Upper lobe of left lung (tissue), 6 donors: Measurements from ENCODE around the gene ANKRD11. TPM values are rescaled to one million over a fixed set of nuclear protein-coding genes. Genes with fewer than 3 reads are reported as not detected.

ENCODE experiments used
- ATAC-seq, 2 donors: fragments of 200-7000 bp; cut with Tn5 transposase; one replicate each; pipeline ENCODE4 v1.9.1; 2022; ENCODE audit warnings: mild to moderate bottlenecking in 2 of 2, moderate library complexity in 2 of 2; ENCODE audit not compliant: low FRiP score in 2 of 2
- DNase-seq, 2 donors: peaks; one replicate each; pipeline ENCODE4 v3.0.0-alpha.2; 2019 to 2020
- H3K27ac ChIP-seq, 4 donors: fragments of 200-600 bp; sonication (generic); one replicate each; pipeline ENCODE4 v1.5.1; 2016 to 2019
- H3K27me3 ChIP-seq, 4 donors: fragments of 200-600 bp; sonication (generic); one replicate each; pipeline ENCODE4 v1.5.1; 2017 to 2019
- H3K36me3 ChIP-seq, 4 donors: fragments of 200-600 bp; sonication (generic); one replicate each; pipeline ENCODE4 v1.5.1; 2016 to 2019
- H3K4me1 ChIP-seq, 4 donors: fragments of 200-600 bp; sonication (generic); one replicate each; pipeline ENCODE4 v1.5.1; 2018 to 2019
- H3K4me3 ChIP-seq, 4 donors: fragments of 200-600 bp; sonication (generic); one replicate each; pipeline ENCODE4 v1.5.1; 2017 to 2019; ENCODE audit warnings: mild to moderate bottlenecking in 2 of 4, moderate library complexity in 1 of 4
- H3K9me3 ChIP-seq, 4 donors: fragments of 200-600 bp; sonication (generic); one replicate each; pipeline ENCODE4 v1.5.1; 2018 to 2019
- EP300 ChIP-seq, 4 donors: sonication (generic); formaldehyde crosslinking; IDR thresholded peaks; one replicate each; pipeline ENCODE4 v1.5.1; 2017; ENCODE audit warnings: antibody characterized with exemption in 4 of 4, control low read depth in 2 of 4
- POLR2A ChIP-seq, 4 donors: fragments of 450-650 bp; IDR thresholded peaks; one replicate each; pipeline ENCODE4 v1.5.1; 2016 to 2017; ENCODE audit warnings: antibody characterized with exemption in 4 of 4, mild to moderate bottlenecking in 2 of 4
- POLR2AphosphoS5 ChIP-seq, 2 donors: sonication (generic); formaldehyde crosslinking; IDR thresholded peaks; one replicate each; pipeline ENCODE4 v1.5.1; 2017; ENCODE audit warnings: antibody characterized with exemption in 2 of 2
- WGBS, 2 donors: methylation state at CpG; one replicate each; pipeline ENCODE4 v1.1.5; 2017 to 2018; 5-methylcytosine and 5-hydroxymethylcytosine counted together
- total RNA-seq, 6 donors: library from RNA; depleted of rRNA in 4 of 6; stranded (reverse); fragments of >200 nt in 4 of 6; gene quantifications; one replicate each; pipeline versions ENCODE4 v1.1.0 to v1.2.1, GENCODE V29; 2016 to 2021
- TF ChIP-seq, protein P1 (sequence below), 6 experiments: fragments of 450-650 bp in 4 of 6; fragments of 200-600 bp in 2 of 6; sonication (generic) in 2 of 6; IDR thresholded peaks; one replicate each; pipeline ENCODE4 v1.5.1; 2016 to 2019; ENCODE audit warnings: antibody characterized with exemption in 6 of 6
- donor health status: DM: no; HTN: no; CAD: no; lungs with moderate emphysema.
- donor health status: DM: no; HTN: yes; CAD: no; lungs with severe emphysema.

Gene ANKRD11
- total RNA-seq, 6 donors from 2014 or later: 92.4 to 313 (median 134) TPM

DNA sequence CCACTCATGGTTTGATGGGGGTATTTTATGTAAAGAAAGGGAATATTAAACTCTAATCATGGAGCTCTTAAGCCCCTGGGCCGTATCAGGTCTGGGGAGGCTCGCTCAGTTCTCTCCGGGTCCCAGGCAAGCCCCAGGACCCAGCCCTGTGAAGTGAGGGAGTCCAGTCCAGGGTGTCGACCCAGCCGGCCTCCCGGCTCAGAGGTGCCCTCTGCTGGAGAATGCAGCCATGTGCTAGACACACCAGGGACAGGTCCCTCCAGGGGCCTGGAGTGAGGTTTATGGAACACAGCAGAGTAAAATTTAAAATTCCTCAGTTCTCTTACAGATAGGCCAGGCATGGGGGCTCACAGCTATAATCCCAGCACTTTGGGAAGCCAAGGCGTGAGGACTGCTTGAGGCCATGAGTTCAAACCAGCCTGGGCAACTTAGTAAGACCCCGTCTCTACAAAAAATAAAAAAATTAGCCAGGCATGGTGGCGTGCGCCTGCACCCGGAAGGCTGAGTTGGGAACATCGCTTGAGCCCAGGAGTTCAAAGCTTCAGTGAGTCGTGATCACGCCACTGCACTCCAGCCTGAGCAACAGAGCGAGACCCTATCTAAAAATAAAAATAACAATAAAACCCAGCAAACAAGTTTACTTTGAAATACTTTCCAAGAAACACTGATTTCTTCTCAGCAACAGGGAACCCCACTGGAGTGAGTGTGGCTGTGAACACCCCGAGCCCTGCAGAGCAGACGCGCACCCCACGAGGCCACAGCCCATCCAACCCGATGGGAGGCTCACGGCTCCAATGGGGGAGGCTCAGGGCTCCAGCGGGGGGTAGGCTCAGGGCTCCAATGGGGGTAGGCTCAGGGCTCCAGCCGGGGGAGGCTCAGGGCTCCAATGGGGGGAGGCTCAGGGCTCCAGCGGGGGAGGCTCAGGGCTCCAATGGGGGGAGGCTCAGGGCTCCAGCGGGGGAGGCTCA, 200.6 kb downstream of the ANKRD11 start:
- peak; percentile 75 to 87 for ATAC-seq
- H3K36me3 ChIP-seq: peaks cover 26 to 58% (median 51%) of the 10 kb centered on the region in 4 donors

DNA sequence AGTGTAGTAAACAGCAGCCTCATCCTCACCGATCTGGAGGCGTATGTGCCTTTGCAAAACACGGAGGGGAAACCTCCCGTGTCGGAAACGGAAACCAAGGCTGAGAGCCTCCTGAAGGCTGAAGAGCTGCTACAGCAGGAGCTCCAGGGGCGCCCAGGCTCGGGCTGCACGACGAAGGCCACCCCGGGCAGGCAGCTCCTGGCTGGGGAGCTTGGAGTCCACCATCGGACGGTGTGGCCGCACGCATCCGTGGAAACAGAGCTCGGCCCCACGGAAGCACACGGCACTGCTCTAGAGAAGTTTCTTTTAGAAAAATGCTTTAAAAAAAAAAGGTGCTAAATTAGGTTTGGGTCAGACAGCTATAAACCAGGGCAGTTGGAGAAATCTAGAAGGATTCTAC, 201.4 kb downstream of the ANKRD11 start:
- WGBS, 2 donors: 90 to 92% methylated on average over 19 of the region's 19 CpGs
- H3K4me1 ChIP-seq: peaks cover 4 to 19% (median 5%) of the 10 kb centered on the region in 4 donors

More for the DNA sequence above, 200.6 kb downstream of the ANKRD11 start:
- no peaks in the 10 kb centered on the region for H3K27me3 ChIP-seq
- TF ChIP-seq, protein P1, sequence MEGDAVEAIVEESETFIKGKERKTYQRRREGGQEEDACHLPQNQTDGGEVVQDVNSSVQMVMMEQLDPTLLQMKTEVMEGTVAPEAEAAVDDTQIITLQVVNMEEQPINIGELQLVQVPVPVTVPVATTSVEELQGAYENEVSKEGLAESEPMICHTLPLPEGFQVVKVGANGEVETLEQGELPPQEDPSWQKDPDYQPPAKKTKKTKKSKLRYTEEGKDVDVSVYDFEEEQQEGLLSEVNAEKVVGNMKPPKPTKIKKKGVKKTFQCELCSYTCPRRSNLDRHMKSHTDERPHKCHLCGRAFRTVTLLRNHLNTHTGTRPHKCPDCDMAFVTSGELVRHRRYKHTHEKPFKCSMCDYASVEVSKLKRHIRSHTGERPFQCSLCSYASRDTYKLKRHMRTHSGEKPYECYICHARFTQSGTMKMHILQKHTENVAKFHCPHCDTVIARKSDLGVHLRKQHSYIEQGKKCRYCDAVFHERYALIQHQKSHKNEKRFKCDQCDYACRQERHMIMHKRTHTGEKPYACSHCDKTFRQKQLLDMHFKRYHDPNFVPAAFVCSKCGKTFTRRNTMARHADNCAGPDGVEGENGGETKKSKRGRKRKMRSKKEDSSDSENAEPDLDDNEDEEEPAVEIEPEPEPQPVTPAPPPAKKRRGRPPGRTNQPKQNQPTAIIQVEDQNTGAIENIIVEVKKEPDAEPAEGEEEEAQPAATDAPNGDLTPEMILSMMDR (IDR thresholded peaks at IDR 0.05): peak; percentile 68 to 82 (median 76)
- TF ChIP-seq POLR2A (IDR thresholded peaks at IDR 0.05): no peak
- H3K27ac ChIP-seq: peak overlapping the region in 1 of 4 donors; percentile 46
- no peaks in the 10 kb centered on the region for H3K9me3 ChIP-seq
- peaks cover 4 to 26% (median 13%) of the 10 kb centered on the region in 4 donors for H3K4me1 ChIP-seq
- peak; percentile 80 to 83 for DNase-seq
- no peak overlapping the region for H3K4me3 ChIP-seq
- WGBS, 2 donors: 71 to 76% methylated on average over 17 to 22 of the region's 25 CpGs

GRCh38 chr16:89288577-89288844, 201.8 kb downstream of the ANKRD11 start:
- whole genome bisulfite sequencing, 2 donors: 98 to 100% methylated on average over 3 to 13 of the region's 13 CpGs
- peaks cover 33 to 70% (median 59%) of the 10 kb centered on the region in 4 donors for H3K36me3 ChIP-seq
- DNase-seq: no peak

More for the DNA sequence above, 201.4 kb downstream of the ANKRD11 start:
- H3K9me3 ChIP-seq: no peaks in the 10 kb centered on the region
- H3K27ac ChIP-seq: peak overlapping the region in 1 of 4 donors; percentile 46
- no peak overlapping the region for H3K4me3 ChIP-seq
- ATAC-seq: no peak
- H3K36me3 ChIP-seq: peaks cover 33 to 66% (median 57%) of the 10 kb centered on the region in 4 donors
- DNase-seq: peak in 1 of 2 donors; percentile 68
- no peaks in the 10 kb centered on the region for H3K27me3 ChIP-seq
- TF ChIP-seq EP300 (IDR thresholded peaks at IDR 0.05): no peak

DNA sequence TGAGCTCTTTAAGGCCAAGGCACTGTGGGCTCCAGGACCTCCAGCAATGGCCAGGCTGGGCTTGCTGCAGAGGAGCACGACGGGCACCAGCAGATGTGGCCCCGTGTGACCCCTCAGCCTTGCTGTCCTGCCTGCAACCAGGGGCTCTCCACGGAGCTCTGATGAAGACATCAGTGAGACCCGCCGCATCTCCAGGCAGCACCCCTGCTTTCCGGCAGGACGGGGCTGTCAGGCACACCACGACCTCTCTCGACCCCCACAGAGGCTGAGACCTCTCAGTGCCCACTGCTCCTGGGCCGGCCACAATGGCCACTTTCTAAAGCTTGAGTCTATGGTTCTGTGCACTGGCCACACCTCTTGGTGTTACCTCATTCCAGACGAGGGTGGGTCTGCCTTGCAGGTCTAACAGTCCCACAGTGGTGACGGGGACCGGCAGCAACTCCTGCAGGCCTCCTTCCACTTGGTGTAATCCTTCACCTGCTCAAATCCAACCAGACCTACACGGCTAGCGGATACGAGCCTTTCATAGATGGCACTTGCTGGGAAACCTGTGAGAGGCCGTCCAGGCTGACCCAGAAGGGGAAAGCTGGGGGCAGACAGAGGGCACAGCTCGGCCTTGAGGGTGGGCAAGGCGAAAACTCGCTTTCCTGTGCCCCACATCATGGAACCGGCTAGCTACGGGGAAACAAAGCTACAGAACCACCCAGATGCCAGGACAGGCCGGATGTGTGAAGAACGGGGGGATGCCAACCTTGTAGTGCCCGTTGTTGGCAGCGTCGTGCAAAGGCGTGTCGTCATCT, 202.4 kb downstream of the ANKRD11 start:
- peaks cover 36 to 76% (median 62%) of the 10 kb centered on the region in 4 donors for H3K36me3 ChIP-seq
- DNase-seq (no peak), ATAC-seq (no peak)

More at GRCh38 chr16:89288577-89288844, 201.8 kb downstream of the ANKRD11 start:
- Histone ChIP-seq H3K4me1 (peaks cover 0 to 14% (median 2%) of the 10 kb centered on the region in 4 donors), H3K27ac (no peak overlapping the region), H3K27me3 (no peaks in the 10 kb centered on the region), H3K4me3 (no peak overlapping the region), H3K9me3 (no peaks in the 10 kb centered on the region)
- TF ChIP-seq POLR2A (IDR thresholded peaks at IDR 0.05): no peak
- no peak for TF ChIP-seq POLR2AphosphoS5 (IDR thresholded peaks at IDR 0.05)
- TF ChIP-seq EP300 (IDR thresholded peaks at IDR 0.05): no peak
- TF ChIP-seq, protein P1 (IDR thresholded peaks at IDR 0.05): no peak
- no peak for ATAC-seq

More for the DNA sequence above, 202.4 kb downstream of the ANKRD11 start:
- Histone ChIP-seq H3K9me3 (no peaks in the 10 kb centered on the region), H3K27me3 (no peaks in the 10 kb centered on the region), H3K4me1 (peaks cover 0 to 14% (median 2%) of the 10 kb centered on the region in 4 donors), H3K4me3 (no peak overlapping the region), H3K27ac (no peak overlapping the region)
- TF ChIP-seq, protein P1 (IDR thresholded peaks at IDR 0.05): no peak
- TF ChIP-seq POLR2A (IDR thresholded peaks at IDR 0.05) (no peak), POLR2AphosphoS5 (IDR thresholded peaks at IDR 0.05) (no peak)
- 92 to 98% methylated on average over 10 to 30 of the region's 30 CpGs for WGBS, 2 donors
